B cell (primary cell): ENCODE data around the gene CANT1.

Experiments
- EZH2 ChIP-seq: IDR thresholded peaks from 2 replicates; pipeline ENCODE4 v1.6.1; 2012; ENCODE audit warnings: borderline replicate concordance, low read depth, mild to moderate bottlenecking, moderate library complexity, low read length; ENCODE audit not compliant: insufficient read depth, poor library complexity, severe bottlenecking
- TF ChIP-seq, protein P1 (sequence below): fragments of 200-600 bp; IDR thresholded peaks from one replicate; pipeline ENCODE4 v1.8.0; 2022; ENCODE audit warnings: antibody characterized with exemption, mild to moderate bottlenecking

DNA sequence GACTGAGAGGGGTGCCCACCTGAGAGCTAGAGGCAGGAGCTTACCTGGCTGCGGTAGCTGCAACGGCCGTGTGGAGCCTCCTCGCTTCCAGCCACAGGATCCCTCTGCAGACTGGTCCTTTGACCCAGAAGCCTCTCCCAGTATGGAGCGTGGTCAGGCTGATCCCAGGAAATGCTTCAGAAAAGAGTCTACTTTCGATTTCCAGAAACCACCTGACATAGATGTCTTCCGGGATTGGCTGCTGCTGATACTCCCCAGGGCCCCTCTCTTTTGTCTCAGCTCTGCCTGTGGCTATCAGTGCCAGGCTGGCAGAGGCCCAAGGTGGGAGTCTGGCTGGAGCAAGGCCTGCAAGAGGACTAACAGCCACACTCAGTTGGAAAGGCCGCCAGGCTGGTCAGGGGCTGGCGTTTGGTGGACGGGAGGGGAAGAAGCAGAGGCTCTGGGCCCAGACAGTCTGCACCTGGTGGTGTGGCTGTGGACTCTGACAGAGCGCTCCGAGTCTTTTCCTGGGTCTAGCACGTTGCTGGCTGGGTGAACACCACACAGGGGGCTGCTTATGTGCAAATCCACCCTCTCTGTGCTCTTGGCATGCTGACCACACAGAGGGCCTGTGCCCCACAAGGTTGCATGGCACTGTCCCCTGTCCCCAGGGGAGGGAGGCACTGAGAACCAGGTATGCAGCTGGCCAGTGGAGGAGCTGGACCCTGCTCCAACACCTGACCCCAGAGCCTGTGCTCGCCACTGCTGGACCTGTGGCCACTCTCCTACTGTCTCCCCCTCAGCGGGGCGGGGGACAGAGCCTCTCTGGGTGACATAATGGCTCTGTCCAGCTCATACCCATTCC is 29.6 kb downstream of the CANT1 start, which contains the start of gene LGALS3BP:
- TF ChIP-seq, protein P1, sequence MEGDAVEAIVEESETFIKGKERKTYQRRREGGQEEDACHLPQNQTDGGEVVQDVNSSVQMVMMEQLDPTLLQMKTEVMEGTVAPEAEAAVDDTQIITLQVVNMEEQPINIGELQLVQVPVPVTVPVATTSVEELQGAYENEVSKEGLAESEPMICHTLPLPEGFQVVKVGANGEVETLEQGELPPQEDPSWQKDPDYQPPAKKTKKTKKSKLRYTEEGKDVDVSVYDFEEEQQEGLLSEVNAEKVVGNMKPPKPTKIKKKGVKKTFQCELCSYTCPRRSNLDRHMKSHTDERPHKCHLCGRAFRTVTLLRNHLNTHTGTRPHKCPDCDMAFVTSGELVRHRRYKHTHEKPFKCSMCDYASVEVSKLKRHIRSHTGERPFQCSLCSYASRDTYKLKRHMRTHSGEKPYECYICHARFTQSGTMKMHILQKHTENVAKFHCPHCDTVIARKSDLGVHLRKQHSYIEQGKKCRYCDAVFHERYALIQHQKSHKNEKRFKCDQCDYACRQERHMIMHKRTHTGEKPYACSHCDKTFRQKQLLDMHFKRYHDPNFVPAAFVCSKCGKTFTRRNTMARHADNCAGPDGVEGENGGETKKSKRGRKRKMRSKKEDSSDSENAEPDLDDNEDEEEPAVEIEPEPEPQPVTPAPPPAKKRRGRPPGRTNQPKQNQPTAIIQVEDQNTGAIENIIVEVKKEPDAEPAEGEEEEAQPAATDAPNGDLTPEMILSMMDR, result no peak
- no peak for TF ChIP-seq EZH2
